HG02678 (cell line): ENCODE measurements around the gene FRYL.
A peak's percentile ranks its signal among the peaks of the same experiment; 100 is the strongest.
"Not testable (repeated sequence)": the region's sequence is repeated elsewhere in the genome, so short reads cannot be mapped to it uniquely, and the experiment has no call there.

Source experiments
- ATAC-seq: cut with Tn5 transposase; IDR thresholded peaks from one replicate; pipeline ENCODE4 v1.9.1; 2021; ENCODE audit warnings: mild to moderate bottlenecking, moderate library complexity; ENCODE audit not compliant: unreplicated experiment

FRYL gene

GRCh38 chr4:48786549-48786948, 6.5 kb upstream of the FRYL start:
- ATAC-seq, result no peak

DNA sequence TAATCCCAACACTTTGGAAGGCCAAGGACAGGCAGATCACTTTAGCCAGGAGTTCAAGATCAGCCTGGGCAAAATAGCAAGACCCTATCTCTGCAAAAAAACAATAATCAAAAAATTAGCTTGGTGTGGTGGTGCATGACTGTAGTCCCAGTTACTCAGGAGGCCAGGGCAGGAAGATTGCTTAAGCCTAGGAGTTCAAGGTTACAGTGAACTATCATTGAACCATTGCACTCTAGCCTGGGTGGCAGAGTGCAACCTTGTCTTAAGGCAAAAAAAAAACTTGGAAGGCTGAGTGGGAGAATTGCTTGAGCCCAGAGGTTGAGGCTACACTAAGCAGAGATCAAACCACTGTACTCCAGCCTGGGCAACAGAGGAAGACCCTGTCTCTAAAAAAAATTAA, 5.2 kb upstream of the FRYL start:
- no peak for ATAC-seq

GRCh38 chr4:48781968-48782367, 1.9 kb upstream of the FRYL start:
- no peak for ATAC-seq

DNA sequence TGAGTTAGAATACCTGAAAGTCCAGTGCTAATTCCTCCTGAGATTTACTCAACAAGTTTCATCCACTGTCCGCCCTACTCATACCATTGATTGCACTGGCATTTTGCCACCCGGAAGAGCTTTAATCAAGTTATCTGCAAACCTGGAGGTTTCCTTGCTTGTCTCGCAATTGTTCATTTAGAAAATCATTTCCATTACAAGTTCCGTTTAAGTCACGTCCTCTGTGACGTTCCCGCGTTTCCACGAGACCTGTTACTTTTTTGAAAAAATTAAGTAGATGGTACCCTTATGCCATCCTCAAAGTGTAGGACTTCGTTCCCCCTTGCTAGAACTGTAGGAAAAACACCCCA, 761 bp upstream of the FRYL start:
- no peak for ATAC-seq

DNA sequence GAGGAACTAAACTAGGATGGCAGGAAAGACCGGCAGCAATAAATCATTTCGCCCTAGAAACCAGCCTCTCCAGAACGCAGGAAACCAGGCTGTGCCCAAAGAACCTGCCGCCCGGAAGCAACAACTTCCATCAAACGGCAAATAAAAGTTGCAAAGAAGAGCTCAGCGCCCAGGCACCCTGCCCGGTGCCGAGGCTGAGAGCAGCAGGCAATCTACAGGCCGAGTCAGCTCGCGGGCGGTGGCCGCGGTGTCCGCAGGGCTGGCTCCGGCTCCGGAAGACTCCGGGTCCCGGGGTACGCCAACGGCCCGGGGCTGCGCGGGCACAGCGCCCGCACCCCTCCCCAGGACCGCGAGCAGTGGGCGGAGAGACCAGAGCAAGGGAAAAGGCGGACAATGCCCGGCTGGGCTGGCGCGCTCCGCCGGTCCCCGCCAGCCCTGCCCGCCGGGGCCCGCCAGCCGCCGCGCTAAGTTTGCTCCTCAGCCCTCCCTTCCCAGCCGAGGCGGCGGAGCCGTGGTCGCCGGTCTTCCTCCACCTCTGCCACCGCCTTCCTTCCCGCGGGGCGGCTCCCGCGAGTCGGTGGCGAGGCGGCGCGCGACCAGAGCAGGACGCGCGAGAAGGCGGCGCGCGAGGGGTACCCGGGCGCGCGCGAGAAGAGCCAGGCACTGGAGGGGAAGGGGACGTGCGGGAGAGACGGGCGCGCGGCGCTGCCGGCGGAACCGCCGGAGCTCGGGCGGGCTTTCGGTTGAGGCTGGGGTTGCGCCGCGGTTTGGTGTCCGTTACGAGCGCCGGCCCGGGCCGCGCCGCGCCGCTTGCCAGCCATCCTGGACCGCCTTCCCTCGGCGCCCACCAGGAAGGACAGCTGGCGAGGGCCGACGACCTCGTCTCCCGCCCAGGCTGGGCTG, 733 bp downstream of the FRYL start:
- ATAC-seq, result peak; percentile 37

DNA sequence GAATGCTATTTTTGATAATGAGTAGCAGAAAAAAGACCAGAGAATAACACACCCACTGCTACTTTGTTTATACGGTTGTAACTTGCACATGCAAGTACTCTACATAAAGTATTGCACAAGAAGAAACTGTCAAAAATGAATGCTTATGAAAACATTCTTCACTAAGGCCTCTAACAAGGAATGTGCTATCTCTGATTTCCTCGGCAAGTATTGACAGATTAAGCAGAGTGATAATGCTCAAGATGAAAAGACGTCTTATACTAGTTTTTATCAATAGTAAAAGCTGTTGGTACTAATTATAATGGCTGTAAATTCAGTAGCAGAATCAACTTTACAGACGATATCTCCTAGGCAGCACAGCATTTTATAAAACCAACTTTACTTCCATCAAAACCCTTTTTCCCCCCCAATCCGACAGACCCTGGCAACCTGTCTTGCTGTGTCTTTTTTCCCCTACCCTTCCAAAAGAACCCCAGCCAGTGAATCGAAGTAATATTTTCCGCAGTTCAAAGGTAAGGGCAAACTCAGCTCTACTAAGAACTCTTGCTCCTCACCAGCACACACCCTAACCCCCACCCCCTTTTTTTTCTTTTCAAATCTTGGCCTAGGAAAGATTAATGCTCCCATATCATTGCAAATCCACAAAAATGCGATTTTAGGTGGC, 1.5 kb downstream of the FRYL start:
- no peak for ATAC-seq

- no peak for ATAC-seq
Measured at GRCh38 chr4:48777739-48778138, 2.3 kb downstream of the FRYL start.

DNA sequence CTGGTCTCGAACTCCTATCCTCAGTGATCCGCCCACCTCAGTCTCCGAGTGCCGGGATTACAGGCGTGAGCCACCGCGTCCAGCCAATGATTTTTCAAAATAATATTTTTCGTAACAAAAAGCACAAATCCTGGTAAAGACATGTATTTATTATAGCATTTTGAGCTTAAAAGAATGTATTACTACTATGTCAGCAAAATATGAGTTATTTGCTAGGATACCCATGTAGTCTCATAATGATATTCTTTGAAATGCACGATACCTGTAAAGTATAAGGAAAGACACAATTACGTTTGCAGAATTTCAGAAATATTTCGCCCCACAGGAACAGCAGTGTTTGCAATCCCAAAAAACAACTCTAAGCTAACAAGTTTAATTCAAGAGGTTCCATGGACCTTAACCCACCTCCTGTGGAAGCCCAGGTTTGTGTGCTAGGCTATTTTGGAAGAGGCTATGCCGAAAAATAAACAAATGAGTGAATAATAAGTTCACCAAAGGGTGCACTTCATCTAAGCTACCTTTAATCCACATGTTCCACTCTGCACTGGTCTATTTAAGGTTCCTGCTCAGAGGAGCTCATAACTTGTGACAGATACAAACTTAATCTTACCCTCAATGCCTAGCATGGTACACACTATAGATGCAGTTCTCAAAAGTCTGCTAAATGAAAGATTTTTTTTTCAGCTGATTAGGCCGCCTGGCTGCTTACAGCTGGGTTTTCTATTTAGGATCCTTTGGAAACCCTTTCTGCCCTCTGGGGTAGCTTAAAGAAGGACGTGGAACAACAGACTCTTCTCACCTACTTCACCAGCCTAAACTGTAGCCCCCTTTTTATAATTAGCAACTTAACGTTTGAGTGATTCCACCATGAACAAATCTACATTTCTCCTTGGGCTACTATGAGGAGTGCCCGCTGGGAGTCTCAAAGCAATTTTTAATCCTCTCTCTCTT, 5.0 kb downstream of the FRYL start:
- ATAC-seq, result no peak

- ATAC-seq, result no peak
Measured at GRCh38 chr4:48772556-48772955, 7.5 kb downstream of the FRYL start.

DNA sequence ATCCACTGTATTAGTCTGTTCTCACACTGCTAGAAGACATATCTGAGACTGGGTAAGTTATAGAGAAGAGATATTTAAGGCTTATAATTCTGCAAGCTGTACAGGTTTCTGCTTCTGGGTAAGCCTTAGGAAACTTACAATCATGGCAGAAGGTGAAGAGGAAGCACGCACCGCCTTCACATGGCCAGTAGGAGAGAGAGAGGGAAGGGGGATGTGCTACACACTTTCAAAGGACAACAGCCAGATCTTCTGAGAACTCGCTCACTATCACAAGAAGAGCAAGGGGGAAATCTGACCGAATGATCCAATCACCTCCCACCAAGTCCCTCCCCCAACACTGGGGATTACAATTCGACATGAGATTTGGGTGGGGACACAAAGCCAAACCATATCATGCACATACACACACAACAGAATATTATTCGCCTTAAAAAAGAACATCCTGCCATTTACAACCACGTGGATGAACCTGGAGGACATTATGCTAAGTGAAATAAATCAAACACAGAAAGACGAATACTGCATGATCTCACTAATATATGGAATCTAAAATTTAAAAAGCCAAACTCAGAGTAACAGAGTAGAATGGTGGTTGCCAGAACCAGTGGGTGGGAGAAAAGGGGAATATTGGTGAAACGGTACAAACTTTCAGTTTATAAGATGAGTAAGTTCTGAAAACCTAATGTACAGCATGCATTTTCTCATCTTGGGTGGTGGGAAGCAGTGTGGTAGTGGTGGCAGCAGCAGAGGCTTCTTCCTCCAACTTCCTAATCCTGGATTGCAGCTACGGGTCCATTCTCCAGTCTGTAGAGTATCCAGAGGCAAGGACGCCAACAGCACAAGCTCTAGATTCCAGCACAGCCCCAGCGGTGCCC, 12.8 kb downstream of the FRYL start:
- ATAC-seq, result no peak

GRCh38 chr4:48766131-48766792, 13.8 kb downstream of the FRYL start:
- ATAC-seq, result peak; percentile 70

GRCh38 chr4:48762408-48762807, 17.7 kb downstream of the FRYL start:
- no peak for ATAC-seq

- no peak for ATAC-seq
Measured at GRCh38 chr4:48761286-48761685, 18.8 kb downstream of the FRYL start.

DNA sequence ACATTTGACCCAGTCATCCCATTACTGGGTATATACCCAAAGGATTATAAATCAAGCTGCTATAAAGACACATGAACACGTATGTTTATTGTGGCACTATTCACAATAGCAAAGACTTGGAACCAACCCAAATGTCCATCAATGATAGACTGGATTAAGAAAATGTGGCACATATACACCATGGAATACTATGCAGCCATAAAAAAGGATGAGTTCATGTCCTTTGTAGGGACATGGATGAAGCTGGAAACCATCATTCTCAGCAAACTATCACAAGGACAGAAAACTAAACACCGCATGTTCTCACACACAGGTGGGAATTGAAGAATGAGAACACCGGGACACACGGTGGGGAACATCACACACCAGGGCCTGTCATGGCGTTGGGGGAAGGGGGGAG, 21.4 kb downstream of the FRYL start:
- ATAC-seq, result not testable (repeated sequence)

- ATAC-seq, result no peak
Measured at GRCh38 chr4:48756689-48757220, 23.3 kb downstream of the FRYL start.

GRCh38 chr4:48755281-48755680, 24.8 kb downstream of the FRYL start:
- no peak for ATAC-seq

DNA sequence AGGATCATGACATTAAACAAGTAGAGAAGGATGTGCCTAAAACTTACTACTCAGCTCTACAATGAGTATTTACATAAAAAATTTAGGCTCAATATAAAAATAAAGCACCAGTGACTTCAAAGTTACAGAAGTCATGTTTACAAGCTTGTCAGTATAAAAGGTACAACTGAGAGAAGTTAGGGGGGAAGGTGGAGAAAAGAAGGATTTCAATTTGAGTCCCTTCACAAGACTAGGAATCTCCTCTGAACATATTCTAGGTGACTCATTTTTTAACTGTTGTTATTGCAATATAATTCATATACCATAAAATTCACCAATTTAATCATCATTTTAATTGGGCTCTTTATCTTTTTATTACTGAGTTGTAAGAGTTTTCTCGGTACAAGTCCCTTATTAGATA, 26.9 kb downstream of the FRYL start:
- ATAC-seq, result no peak

DNA sequence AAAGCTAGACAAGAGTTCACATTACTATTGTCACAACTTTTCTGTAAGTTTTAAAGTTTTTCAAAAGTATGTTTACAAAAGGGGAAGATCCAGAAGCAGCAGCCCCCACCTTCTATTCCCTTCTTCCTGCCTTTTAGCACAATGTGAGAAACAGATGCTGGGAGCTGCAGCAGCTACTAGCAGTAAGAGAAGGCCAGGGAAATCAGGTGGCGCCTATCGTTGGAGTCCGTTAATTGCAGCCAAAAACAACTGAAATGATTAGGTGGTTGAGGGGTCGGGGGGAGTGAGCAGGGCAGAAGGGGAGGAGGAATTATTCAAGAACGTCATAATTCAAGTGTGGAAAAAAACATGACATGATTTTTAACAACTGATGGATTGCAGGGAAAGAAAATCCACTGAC, 27.4 kb downstream of the FRYL start:
- ATAC-seq, result no peak

DNA sequence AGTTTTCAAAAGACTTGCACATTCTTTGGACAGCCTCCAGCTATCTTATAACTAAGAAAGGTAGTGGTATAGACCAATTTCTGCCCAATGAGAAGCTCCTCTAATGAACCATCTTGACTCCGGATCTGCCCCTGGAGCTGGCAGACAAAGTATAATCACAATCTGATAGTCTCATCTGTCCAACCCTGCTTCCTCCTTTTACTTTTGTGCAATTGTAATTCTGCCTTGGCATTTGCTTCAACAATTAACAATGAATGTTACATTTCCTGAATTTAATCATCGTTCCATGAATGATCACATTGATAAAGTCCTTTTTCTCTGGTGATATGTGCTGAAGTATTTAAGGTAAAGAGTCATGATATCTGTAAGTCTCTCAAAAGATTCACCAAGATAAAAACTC, 27.8 kb downstream of the FRYL start:
- ATAC-seq, result no peak
